ACHN (cell line): ENCODE data around the gene CES3.

Source experiments
- DNase-seq: peaks from one replicate; pipeline ENCODE4 v3.0.0-alpha.2; 2015
- in situ Hi-C: cut with HindIII; loops from 2 replicates; pipeline ENCODE4 v1.10.0; 2017; ENCODE audit warnings: low sequenced_read_pairs, low pct_ligation_motif_present, low pct_unique_long_range_greater_than_20kb

The CES3 gene

DNA sequence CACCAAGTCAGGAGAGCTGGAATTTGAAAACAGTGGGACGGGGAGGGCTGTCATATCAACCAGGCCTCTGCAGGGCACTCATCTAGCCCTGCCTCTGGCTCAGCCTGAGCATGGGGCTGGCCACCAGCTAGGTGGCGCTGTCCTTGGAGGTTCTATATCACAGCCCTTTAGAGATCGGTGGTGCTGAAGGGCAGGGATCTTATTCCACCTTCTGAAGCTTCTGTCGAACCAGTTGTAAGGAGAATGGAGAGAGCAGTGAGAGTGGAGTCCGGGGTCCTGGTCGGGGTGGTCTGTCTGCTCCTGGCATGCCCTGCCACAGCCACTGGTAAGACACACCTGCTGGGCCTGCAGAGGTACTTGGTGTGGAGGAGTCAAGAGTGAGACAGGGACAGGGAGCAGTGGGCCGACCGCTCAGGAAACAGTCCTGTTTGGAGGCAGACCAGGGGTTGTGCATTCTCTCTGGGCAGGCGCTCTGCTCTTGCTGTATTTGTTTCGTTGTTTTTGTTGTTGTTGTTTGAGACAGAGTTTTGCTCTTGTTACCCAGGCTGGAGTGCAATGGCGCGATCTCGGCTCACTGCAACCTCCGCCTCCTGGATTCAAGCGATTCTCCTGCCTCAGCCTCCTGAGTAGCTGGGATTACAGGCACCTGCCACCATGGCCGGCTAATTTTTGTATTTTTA is at the start of gene CES3:
Gene CES3 (plus strand): TSS at position 202 of the 680 bp plus-strand sequence. CDS start 42 bp downstream, at position 244.
- DNase-seq = peak; percentile 90
- in situ Hi-C loops = no loop called here

DNA sequence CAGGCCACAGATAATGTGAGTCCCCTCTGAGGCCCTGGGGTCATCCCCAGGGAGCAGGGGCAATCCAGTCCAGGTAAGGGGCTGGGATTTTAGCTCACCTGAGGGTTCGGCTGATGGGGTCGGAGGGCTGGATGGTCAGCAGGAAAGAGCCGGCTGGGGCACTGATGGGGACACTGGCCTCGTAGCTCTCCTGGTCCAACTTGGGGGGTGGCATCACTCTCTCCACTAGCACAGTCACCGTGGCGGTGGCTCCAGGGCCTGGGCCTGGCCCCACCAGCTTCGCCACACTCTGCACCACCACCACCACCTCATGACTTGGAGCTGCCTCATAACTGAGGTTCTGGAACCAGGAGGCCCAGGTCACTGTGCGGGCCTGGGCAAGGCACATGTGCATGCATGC is 49.3 kb upstream of the CES3 start:
- DNase-seq = no peak
- in situ Hi-C loops = no loop called here

DNA sequence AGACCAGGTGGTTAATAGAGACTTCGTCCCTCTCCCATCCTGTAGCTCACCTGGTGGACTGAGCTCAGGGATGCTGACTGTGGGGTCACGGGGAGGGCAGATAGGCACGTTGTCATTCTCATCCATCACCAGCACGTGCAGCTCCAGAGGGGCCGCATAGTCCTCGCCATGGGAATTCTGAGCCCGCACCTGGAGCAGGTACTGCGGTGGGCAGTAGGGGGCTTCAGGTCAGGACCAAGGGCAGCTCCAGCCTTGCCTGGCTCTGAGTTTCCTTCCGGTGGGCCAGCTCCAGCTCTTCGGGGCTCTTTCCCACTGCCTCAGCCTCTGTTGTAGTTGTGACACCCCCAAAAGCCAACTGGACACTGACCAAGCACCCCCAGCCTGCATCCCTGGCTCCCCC is 48.0 kb upstream of the CES3 start:
- DNase-seq = no peak
- in situ Hi-C loops = no loop called here

GRCh38 chr16:66913711-66914110 is 47.4 kb upstream of the CES3 start:
- in situ Hi-C loops = no loop called here

GRCh38 chr16:66914541-66914940 is 46.5 kb upstream of the CES3 start:
- no peak for DNase-seq
- in situ Hi-C loops = no loop called here

More at GRCh38 chr16:66913711-66914110, 47.4 kb upstream of the CES3 start:
- no peak for DNase-seq

- DNase-seq = no peak
- in situ Hi-C loops = no loop called here
These were observed 46.0 kb upstream of the CES3 start for GRCh38 chr16:66915041-66915440.

- DNase-seq = no peak
- in situ Hi-C loops = no loop called here
These were observed 44.5 kb upstream of the CES3 start for GRCh38 chr16:66916518-66916917.

DNA sequence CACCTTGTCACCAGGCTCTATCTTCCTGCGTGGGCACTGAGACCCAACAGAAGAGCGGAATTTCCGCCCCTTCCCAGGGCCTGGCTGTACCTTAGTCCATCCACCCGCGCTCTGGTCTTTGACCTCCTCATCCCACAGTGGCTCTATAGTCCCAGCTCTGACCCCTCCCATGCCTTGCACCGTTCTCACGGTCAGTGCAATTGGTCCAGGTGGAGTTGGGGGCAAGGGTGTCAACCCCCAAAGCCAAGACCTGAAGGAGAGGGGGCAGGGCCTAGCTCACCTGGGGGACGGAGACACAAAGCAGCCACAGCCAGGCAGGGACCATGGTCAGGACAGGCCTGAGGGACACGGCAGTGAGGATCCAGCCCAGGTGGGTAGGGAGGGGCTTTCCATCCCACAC is 43.3 kb upstream of the CES3 start:
- no peak for DNase-seq
- in situ Hi-C loops = no loop called here

- no peak for DNase-seq
- in situ Hi-C loops = no loop called here
These were observed 42.7 kb upstream of the CES3 start for GRCh38 chr16:66918355-66918754.

- in situ Hi-C loops = no loop called here
These were observed 42.1 kb upstream of the CES3 start, which contains the start of gene CDH16 for GRCh38 chr16:66918803-66919568. CDH16 (minus strand) TSS chr16:66918885; CDS start chr16:66918065, 820 bp downstream.

DNA sequence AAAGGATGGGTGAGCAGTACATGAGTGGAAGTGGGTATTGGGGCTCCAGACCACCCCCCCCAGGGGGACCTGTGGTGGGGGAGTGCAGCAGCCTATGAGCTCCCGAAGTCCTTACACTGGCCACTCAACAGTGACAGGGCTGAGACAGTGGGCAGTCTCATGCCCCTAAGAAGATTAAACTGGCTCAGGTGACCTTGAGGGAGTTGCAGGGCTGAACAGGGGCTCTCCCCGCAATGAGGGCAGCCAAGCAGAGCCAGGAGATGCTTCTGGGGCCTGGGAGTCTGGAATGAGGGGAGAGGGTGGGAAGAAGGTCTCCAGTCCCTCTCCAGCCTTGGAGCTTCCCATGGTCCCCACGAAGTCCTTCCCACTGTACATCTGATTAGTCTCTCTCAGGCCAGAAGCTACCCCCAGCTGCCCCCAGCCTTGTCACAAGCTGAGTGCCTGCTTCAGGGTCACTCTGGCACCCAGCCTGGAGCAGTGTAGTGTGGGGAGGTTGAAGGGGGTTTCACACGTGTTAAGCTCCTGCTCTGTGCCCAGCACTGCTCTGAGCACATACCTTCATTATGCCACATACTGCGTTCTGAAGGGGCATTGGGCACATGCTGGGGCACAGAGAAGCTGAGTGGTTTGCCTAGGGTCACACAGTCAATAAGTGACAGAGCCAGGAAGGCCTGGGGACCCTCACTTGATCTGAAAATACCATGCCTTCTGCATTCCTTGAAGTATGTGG is 41.3 kb upstream of the CES3 start:
- in situ Hi-C loops = no loop called here
- peak; percentile 32 for DNase-seq

More at GRCh38 chr16:66918803-66919568, 42.1 kb upstream of the CES3 start, which contains the start of gene CDH16:
- DNase-seq = peak; percentile 93

GRCh38 chr16:66920299-66920590 is 40.8 kb upstream of the CES3 start:
- peak; percentile 28 for DNase-seq
- in situ Hi-C loops = no loop called here

DNA sequence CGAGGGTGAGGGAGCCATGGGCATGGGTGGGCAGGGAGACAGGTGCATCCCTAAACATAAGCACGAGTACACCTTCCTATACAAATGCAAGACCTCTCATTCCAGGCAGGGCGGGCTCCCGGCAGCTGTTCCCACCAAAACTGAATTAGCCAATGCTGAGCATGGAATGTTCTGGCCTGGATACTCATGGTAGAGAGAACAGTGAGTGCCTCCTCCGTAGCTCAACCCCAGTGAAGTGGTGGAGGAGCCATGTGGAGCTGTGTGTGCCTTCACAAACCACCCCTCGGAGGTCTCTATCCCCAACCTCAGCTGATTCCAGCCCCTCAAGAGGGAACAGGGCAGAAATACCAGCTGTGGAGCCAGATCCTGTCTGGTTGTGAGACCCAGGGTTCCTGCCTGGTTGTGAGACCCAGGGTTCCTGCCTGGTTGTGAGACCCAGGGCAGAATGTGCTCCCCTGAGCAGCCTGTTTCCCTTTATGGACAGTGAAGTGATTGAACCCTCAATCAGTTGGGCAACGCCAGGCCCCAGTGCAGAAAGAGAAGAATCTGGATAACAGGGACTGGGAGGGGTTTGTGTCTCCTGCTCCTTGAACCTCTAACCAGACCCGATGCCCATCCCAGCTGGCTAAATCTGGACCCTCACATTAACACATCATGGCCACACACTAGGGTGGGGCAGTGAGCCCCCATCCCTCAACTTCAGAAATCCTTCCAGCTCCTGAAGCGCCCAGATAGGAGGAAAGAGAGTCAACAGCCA is 40.0 kb upstream of the CES3 start:
- in situ Hi-C loops = no loop called here
- DNase-seq = peak; percentile 26

GRCh38 chr16:66921729-66922450 is 39.2 kb upstream of the CES3 start:
- in situ Hi-C loops = no loop called here

DNA sequence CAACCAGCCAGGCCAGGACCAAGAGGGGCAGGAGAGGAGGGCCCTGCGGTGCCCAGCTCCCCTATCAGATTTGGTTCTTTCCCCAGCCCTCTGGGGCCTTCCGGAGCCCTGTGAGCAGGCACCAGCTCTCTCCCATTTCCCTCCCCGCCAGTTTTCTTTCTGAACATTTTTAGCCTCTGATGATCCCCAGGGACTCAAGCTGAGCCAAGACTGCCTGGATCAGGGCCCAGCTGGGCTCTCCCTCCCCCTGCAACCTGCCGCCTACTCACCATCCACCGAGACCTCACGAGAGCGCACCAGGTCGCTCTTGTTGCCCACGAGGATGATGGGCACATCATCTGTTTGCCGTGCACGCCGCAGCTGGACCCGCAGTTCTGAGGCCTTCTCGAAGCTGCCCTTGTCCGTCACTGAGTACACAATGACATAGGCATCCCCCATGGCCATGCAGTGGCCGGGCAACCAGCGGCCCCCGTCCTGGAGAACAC is 37.8 kb upstream of the CES3 start:
- in situ Hi-C loops = no loop called here
- peak; percentile 30 for DNase-seq

More at GRCh38 chr16:66921729-66922450, 39.2 kb upstream of the CES3 start:
- no peak for DNase-seq

GRCh38 chr16:66923866-66924265 is 37.2 kb upstream of the CES3 start:
- DNase-seq = no peak
- in situ Hi-C loops = no loop called here

DNA sequence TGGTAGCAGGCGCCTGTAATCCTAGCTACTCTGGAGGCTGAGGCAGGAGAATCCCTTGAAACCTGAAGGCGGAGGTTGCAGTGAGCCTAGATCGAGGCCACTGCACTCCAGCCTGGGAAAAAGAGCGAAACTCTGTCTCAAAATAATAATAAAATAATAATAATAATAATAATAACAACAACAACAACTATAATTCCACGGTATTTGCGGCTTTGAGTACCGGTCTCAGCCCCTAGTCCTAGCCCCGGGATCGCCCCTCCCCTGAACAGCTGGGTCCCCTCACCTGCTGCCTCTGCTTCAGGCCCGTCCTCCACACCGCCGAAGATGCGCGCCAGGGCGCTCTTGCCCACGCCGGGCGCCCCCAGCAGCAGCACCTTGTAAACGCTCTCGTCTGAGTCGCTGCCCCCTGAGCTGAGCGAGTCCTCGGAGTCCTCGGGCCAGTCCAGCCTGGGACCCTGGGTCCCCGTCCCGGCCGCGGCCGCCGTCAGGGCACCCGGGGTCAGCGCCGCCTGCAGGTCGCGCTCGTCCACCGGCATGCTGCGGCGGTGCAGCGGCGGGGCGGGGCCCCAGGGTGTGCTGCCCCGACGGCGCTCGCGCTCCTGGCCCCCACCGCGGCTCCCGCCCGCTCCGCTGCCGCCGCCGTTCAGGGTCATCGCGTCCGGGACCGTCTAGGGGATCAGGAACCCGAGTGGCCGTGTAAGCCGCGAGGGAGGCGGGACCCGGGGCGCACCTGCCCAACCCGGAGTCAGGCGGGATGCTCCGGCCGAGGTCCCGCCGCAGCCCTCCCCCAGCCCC is 36.3 kb upstream of the CES3 start:
- peak; percentile 63 for DNase-seq
- in situ Hi-C loops = no loop called here
